Psoas muscle (tissue), 8 donors: ENCODE results near the gene COX7A2L. TPM values are rescaled to one million over a fixed set of nuclear protein-coding genes. Genes with fewer than 3 reads are reported as not detected.

Source experiments
- ATAC-seq, 4 donors: fragments of 200-7000 bp; cut with Tn5 transposase; one replicate each; pipeline ENCODE4 v1.9.1; 2020; ENCODE audit warnings: moderate library complexity in 3 of 4, mild to moderate bottlenecking in 2 of 4
- DNase-seq, 2 donors: peaks; one replicate each; pipeline ENCODE4 v3.0.0-alpha.2; 2020
- H3K27ac ChIP-seq: fragments of 200-600 bp; one replicate; pipeline ENCODE4 v1.8.0; 2022
- H3K27me3 ChIP-seq, 3 donors: fragments of 200-600 bp in 1 of 3; one replicate each; pipeline versions ENCODE4 v1.6.1 to v1.8.0; 2013 to 2022; ENCODE audit warnings: low read length in 2 of 3, mild to moderate bottlenecking in 2 of 3, moderate library complexity in 1 of 3; ENCODE audit not compliant: insufficient read depth in 3 of 3
- H3K36me3 ChIP-seq, 2 donors: fragments of 200-600 bp in 1 of 2; one replicate each; pipeline versions ENCODE4 v1.6.1 to v1.8.0; 2013 to 2022; ENCODE audit warnings: low read depth in 1 of 2, mild to moderate bottlenecking in 1 of 2, moderate library complexity in 1 of 2; ENCODE audit not compliant: insufficient read depth in 1 of 2
- H3K4me1 ChIP-seq: fragments of 200-600 bp; one replicate; pipeline ENCODE4 v1.8.0; 2022
- H3K4me3 ChIP-seq: fragments of 200-600 bp; one replicate; pipeline ENCODE4 v1.8.0; 2022; ENCODE audit warnings: mild to moderate bottlenecking
- H3K9me3 ChIP-seq: fragments of 200-600 bp; one replicate; pipeline ENCODE4 v1.8.0; 2022
- CTCF ChIP-seq: fragments of 200-600 bp; IDR thresholded peaks from one replicate; pipeline ENCODE4 v1.8.0; 2022; ENCODE audit warnings: antibody characterized with exemption
- WGBS, 3 donors: extraction: QIAGEN DNeasy Blood & Tissue Kit; methylation state at CpG; one replicate each; pipeline versions ENCODE4 v1.1.6 to v1.1.7; 2013; 5-methylcytosine and 5-hydroxymethylcytosine counted together
- intact Hi-C, 2 donors: fragments of 100-400 bp; cut with DNase I; formaldehyde crosslinking; loops; one replicate each; pipeline versions ENCODE4 v1.11.0 to v1.14.2; 2022
- polyA plus RNA-seq, 3 donors: library from polyadenylated mRNA; stranded (reverse); fragments of 200-250 nt; gene quantifications; one replicate each; pipeline ENCODE4 v1.2.3, GENCODE V29; 2013
- total RNA-seq, 4 donors: library from RNA; stranded (reverse); fragmentation: NEBNext Ultra II Directional in 2 of 4; extraction: Animal tissue kit (Norgen Biotek cat#: 25700) in 2 of 4; gene quantifications; one replicate each; pipeline versions ENCODE4 v1.2.1 to v1.2.4, GENCODE V29; 2021 to 2023
- donor health status: healthy with polysubstance abuse.
- donor health status: DM: no; HTN: no; CAD: no; lungs with moderate emphysema.
- donor health status: Bipolar disorder and iron deficiency.
- donor health status: healthy.
- donor health status: DM: yes; HTN: yes; CAD: no.
- donor health status: DM: no; HTN: no; CAD: no.
- donor health status: DM: no; HTN: no; CAD: no.
- donor health status: DM: yes; HTN: yes; CAD: no.

The COX7A2L gene
- total and polyA plus RNA-seq, 7 donors: 58.1 to 176 (median 75.4) TPM

- ATAC-seq (no peak), DNase-seq (no peak)
- Histone ChIP-seq H3K27ac (no peak overlapping the region), H3K9me3 (no peaks in the 10 kb centered on the region), H3K4me1 (peaks cover 14% of the 10 kb centered on the region), H3K27me3 (no peaks in the 10 kb centered on the region), H3K36me3 (peaks cover 7 to 13% of the 10 kb centered on the region in 2 donors), H3K4me3 (no peak overlapping the region)
- intact Hi-C loops: loop anchor here in 1 of 2 donors (10.0 kb wide), 1 partner anchor 464 kb away; no protein-coding TSS in a partner anchor
- no peak for TF ChIP-seq CTCF
- 84 to 89% (median 86%) methylated on average over 13 of the region's 13 CpGs for WGBS, 3 donors
These were observed 22.3 kb downstream of the COX7A2L start for GRCh38 chr2:42338567-42339190.

- intact Hi-C loops: loop anchor here in 1 of 2 donors (10.0 kb wide), 1 partner anchor 463 kb away; no protein-coding TSS in a partner anchor
- DNase-seq (no peak), ATAC-seq (no peak)
- WGBS, 3 donors: 94 to 96% (median 94%) methylated on average over 27 to 28 of the region's 28 CpGs
- Histone ChIP-seq H3K27ac (no peak overlapping the region), H3K4me3 (no peak overlapping the region), H3K9me3 (no peaks in the 10 kb centered on the region), H3K4me1 (peaks cover 13% of the 10 kb centered on the region), H3K36me3 (peaks cover 7 to 20% of the 10 kb centered on the region in 2 donors), H3K27me3 (no peaks in the 10 kb centered on the region)
- no peak for TF ChIP-seq CTCF
These were observed 23.0 kb downstream of the COX7A2L start for GRCh38 chr2:42337846-42338566.

GRCh38 chr2:42337356-42337820 is 23.6 kb downstream of the COX7A2L start:
- ATAC-seq (no peak), DNase-seq (no peak)
- peaks cover 7 to 25% of the 10 kb centered on the region in 2 donors for H3K36me3 ChIP-seq
- no peaks in the 10 kb centered on the region for H3K9me3 ChIP-seq
- 85 to 92% (median 90%) methylated on average over 5 of the region's 5 CpGs for WGBS, 3 donors
- peaks cover 7% of the 10 kb centered on the region for H3K4me1 ChIP-seq
- TF ChIP-seq CTCF: no peak
- no peak overlapping the region for H3K4me3 ChIP-seq
- no peaks in the 10 kb centered on the region for H3K27me3 ChIP-seq
- intact Hi-C loops: loop anchor here in 1 of 2 donors (10.0 kb wide), 1 partner anchor 463 kb away; no protein-coding TSS in a partner anchor
- H3K27ac ChIP-seq: no peak overlapping the region

GRCh38 chr2:42336361-42336965 is 24.6 kb downstream of the COX7A2L start:
- Histone ChIP-seq H3K4me3 (no peak overlapping the region), H3K4me1 (no peaks in the 10 kb centered on the region), H3K27ac (no peak overlapping the region), H3K27me3 (no peaks in the 10 kb centered on the region), H3K36me3 (peaks cover 11 to 33% of the 10 kb centered on the region in 2 donors), H3K9me3 (no peaks in the 10 kb centered on the region)
- DNase-seq: no peak
- 90 to 95% (median 94%) methylated on average over 9 of the region's 9 CpGs for WGBS, 3 donors
- TF ChIP-seq CTCF: no peak
- intact Hi-C loops: loop anchor here in 1 of 2 donors (10.0 kb wide), 1 partner anchor 462 kb away; no protein-coding TSS in a partner anchor
- no peak for ATAC-seq
